HL-60 (cell line): ENCODE data around the gene BABAM2.
"Not testable (repeated sequence)": the region's sequence is repeated elsewhere in the genome, so short reads cannot be mapped to it uniquely, and the experiment has no call there.

Experiments used
- DNase-seq, 2 experiments: peaks; one replicate each; pipeline ENCODE4 v3.0.0-alpha.2; 2010 to 2020; ENCODE audit warnings: low read depth in 1 of 2, low spot score in 1 of 2
- H3K27ac ChIP-seq: fragments of 250-450 bp; sonication (Bioruptor Pico); replicated peaks from 2 replicates; pipeline ENCODE4 v1.5.1; 2020; ENCODE audit warnings: mild to moderate bottlenecking, moderate library complexity
- H3K27me3 ChIP-seq: fragments of 250-450 bp; sonication (Bioruptor Pico); 2 replicates; pipeline ENCODE4 v1.5.1; 2021; ENCODE audit warnings: mild to moderate bottlenecking, moderate library complexity; ENCODE audit not compliant: insufficient read depth, poor library complexity, severe bottlenecking
- H3K4me3 ChIP-seq: replicated peaks from 2 replicates; pipeline ENCODE4 v1.5.1; 2011; ENCODE audit warnings: mild to moderate bottlenecking, control low read depth, low read length; ENCODE audit not compliant: insufficient read depth
- GABPA ChIP-seq: IDR thresholded peaks from 2 replicates; pipeline ENCODE4 v1.6.1; 2012; ENCODE audit warnings: low read depth
- POLR2AphosphoS5 ChIP-seq: IDR thresholded peaks from 2 replicates; pipeline ENCODE4 v1.6.1; 2012; ENCODE audit warnings: low read depth
- REST ChIP-seq: IDR thresholded peaks from 2 replicates; pipeline ENCODE4 v1.6.1; 2012; ENCODE audit warnings: low read depth; ENCODE audit not compliant: insufficient replicate concordance
- SPI1 ChIP-seq: IDR thresholded peaks from 2 replicates; pipeline ENCODE4 v1.6.1; 2012; ENCODE audit warnings: low read depth, mild to moderate bottlenecking, borderline replicate concordance
- TF ChIP-seq, protein P1 (sequence below): IDR thresholded peaks from one replicate; pipeline ENCODE4 v1.5.1; 2011; ENCODE audit warnings: low read length, control low read depth, inconsistent platforms; ENCODE audit not compliant: insufficient read depth

BABAM2 gene

DNA sequence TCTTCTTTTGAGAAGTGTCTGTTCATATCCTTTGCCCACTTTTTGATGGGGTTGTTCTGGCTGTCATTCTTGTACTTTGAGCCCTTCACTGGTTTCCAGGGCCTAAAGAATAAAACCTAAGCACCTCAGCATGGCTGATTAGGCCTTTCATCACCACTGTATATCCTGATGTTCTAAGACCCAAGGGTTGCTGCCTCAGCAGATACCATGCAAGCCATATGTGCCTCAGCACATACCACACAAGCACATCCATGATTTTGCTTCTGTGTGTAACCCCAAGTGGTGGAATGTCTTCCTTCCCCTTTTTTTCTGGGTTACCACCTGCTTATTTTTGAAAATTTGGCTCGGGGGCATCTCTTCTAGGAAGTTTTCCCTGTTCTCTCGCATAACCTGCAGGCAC, 11.7 kb upstream of the BABAM2 start:
- TF ChIP-seq REST (no peak), GABPA (no peak), POLR2AphosphoS5 (no peak), SPI1 (no peak)
- TF ChIP-seq, protein P1, sequence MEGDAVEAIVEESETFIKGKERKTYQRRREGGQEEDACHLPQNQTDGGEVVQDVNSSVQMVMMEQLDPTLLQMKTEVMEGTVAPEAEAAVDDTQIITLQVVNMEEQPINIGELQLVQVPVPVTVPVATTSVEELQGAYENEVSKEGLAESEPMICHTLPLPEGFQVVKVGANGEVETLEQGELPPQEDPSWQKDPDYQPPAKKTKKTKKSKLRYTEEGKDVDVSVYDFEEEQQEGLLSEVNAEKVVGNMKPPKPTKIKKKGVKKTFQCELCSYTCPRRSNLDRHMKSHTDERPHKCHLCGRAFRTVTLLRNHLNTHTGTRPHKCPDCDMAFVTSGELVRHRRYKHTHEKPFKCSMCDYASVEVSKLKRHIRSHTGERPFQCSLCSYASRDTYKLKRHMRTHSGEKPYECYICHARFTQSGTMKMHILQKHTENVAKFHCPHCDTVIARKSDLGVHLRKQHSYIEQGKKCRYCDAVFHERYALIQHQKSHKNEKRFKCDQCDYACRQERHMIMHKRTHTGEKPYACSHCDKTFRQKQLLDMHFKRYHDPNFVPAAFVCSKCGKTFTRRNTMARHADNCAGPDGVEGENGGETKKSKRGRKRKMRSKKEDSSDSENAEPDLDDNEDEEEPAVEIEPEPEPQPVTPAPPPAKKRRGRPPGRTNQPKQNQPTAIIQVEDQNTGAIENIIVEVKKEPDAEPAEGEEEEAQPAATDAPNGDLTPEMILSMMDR: no peak
- no peaks in the 10 kb centered on the region for H3K27me3 ChIP-seq
- H3K4me3 ChIP-seq: no peak overlapping the region
- no peak for DNase-seq
- no peak overlapping the region for H3K27ac ChIP-seq

GRCh38 chr2:27881815-27882583, 8.5 kb upstream of the BABAM2 start:
- DNase-seq, H3K27me3 ChIP-seq, H3K27ac ChIP-seq, H3K4me3 ChIP-seq: not testable (repeated sequence)

DNA sequence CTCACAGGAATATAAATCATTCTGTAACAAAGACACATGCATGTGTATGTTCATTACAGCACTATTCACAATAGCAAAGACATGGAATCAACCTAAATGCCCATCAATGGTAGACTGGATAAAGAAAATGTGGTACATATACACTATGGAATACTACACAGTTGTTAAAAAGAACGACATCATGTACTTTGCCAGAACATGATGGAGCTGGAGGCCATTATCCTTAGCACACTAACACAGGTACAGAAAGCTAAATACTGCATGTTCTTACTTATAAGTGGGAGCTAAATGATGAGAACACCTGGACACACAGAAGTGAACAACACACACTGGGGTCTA, 8.0 kb upstream of the BABAM2 start:
- not testable (repeated sequence) for H3K27ac ChIP-seq, H3K27me3 ChIP-seq, DNase-seq

DNA sequence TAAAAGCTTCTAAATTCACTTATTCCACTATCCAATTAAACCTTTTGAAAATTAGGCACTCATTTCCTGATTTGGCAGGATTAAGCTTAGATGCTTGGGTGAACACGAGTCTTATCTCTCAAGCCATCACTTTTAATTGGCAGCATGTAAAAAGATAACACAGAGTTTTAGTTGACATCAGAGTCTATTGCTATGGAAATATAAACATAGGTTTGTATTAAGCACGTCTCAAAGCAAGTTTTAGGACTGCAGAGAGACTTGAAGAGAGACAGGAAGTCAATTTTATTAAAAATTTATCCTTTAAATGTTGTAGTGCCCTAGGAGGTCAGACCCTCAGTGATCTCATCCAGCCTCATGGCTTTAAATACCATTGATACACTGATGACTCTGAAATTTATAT, 5.9 kb upstream of the BABAM2 start:
- TF ChIP-seq REST: no peak
- TF ChIP-seq, protein P1: no peak
- no peak for TF ChIP-seq POLR2AphosphoS5
- TF ChIP-seq SPI1: no peak
- TF ChIP-seq GABPA: no peak
- Histone ChIP-seq H3K27me3 (no peaks in the 10 kb centered on the region), H3K4me3 (no peak overlapping the region), H3K27ac (no peak overlapping the region)
- no peak for DNase-seq

More for the DNA sequence above, 8.0 kb upstream of the BABAM2 start:
- not testable (repeated sequence) for H3K4me3 ChIP-seq

- Histone ChIP-seq H3K27me3 (no peaks in the 10 kb centered on the region), H3K27ac (no peak overlapping the region), H3K4me3 (no peak overlapping the region)
- TF ChIP-seq, protein P1: no peak
- TF ChIP-seq GABPA (no peak), SPI1 (no peak), REST (no peak), POLR2AphosphoS5 (no peak)
- no peak for DNase-seq
Measured at GRCh38 chr2:27885234-27885633, 5.3 kb upstream of the BABAM2 start.
